ENCODE results near the gene ELP4. TPM values are rescaled to one million over a fixed set of nuclear protein-coding genes. Genes with fewer than 3 reads are reported as not detected.

The ELP4 gene
- total RNA-seq, 2 experiments from 2014 or later: 23.0 to 23.3 TPM

- H3K4me1 Mint-ChIP-seq (ENCODE audit: low read depth): no peaks in the 10 kb centered on the region
- ChIA-PET CTCF (no interaction called here), POLR2A (no interaction called here)
- H3K36me3 Mint-ChIP-seq (ENCODE audit: low read depth): no peaks in the 10 kb centered on the region
- no peak overlapping the region for H3K27ac Mint-ChIP-seq
- H3K9me3 Mint-ChIP-seq (ENCODE audit: insufficient read depth): no peaks in the 10 kb centered on the region
- no peak overlapping the region for H3K4me3 Mint-ChIP-seq
- ATAC-seq: no peak
- DNase-seq: no peak
- H3K27me3 Mint-ChIP-seq (ENCODE audit: low read depth): no peaks in the 10 kb centered on the region
Measured at GRCh38 chr11:31768749-31769640, 259.4 kb downstream of the ELP4 start.

GRCh38 chr11:31770011-31770700, 260.6 kb downstream of the ELP4 start:
- ATAC-seq: no peak
- Mint-ChIP-seq H3K36me3 (ENCODE audit: low read depth) (no peaks in the 10 kb centered on the region), H3K9me3 (ENCODE audit: insufficient read depth) (no peaks in the 10 kb centered on the region), H3K27me3 (ENCODE audit: low read depth) (no peaks in the 10 kb centered on the region), H3K4me3 (no peak overlapping the region), H3K27ac (no peak overlapping the region), H3K4me1 (ENCODE audit: low read depth) (no peaks in the 10 kb centered on the region)
- CTCF ChIA-PET: no interaction called here
- DNase-seq: no peak
- POLR2A ChIA-PET: no interaction called here

- H3K9me3 Mint-ChIP-seq (ENCODE audit: insufficient read depth): no peaks in the 10 kb centered on the region
- no peaks in the 10 kb centered on the region for H3K4me1 Mint-ChIP-seq (ENCODE audit: low read depth)
- CTCF ChIA-PET: no interaction called here
- no peak overlapping the region for H3K27ac Mint-ChIP-seq
- DNase-seq (no peak), ATAC-seq (no peak)
- no peak overlapping the region for H3K4me3 Mint-ChIP-seq
- POLR2A ChIA-PET: no interaction called here
- H3K36me3 Mint-ChIP-seq (ENCODE audit: low read depth): no peaks in the 10 kb centered on the region
- H3K27me3 Mint-ChIP-seq (ENCODE audit: low read depth): no peaks in the 10 kb centered on the region
Measured at GRCh38 chr11:31772412-31772811, 262.8 kb downstream of the ELP4 start.

GRCh38 chr11:31779374-31779791, 269.8 kb downstream of the ELP4 start:
- no peak for ATAC-seq
- no peak for DNase-seq
- no peak overlapping the region for H3K4me3 Mint-ChIP-seq
- ChIA-PET POLR2A (no interaction called here), CTCF (no interaction called here)
- H3K27me3 Mint-ChIP-seq (ENCODE audit: low read depth): no peaks in the 10 kb centered on the region
- H3K27ac Mint-ChIP-seq: no peak overlapping the region
- H3K36me3 Mint-ChIP-seq (ENCODE audit: low read depth): no peaks in the 10 kb centered on the region
- H3K9me3 Mint-ChIP-seq (ENCODE audit: insufficient read depth): no peaks in the 10 kb centered on the region
- no peaks in the 10 kb centered on the region for H3K4me1 Mint-ChIP-seq (ENCODE audit: low read depth)

GRCh38 chr11:31780078-31780477, 270.5 kb downstream of the ELP4 start:
- H3K9me3 Mint-ChIP-seq (ENCODE audit: insufficient read depth): no peaks in the 10 kb centered on the region

GRCh38 chr11:31780480-31780971, 271.0 kb downstream of the ELP4 start:
- Mint-ChIP-seq H3K27me3 (ENCODE audit: low read depth) (no peaks in the 10 kb centered on the region), H3K4me3 (no peak overlapping the region), H3K4me1 (ENCODE audit: low read depth) (no peaks in the 10 kb centered on the region), H3K27ac (no peak overlapping the region), H3K36me3 (ENCODE audit: low read depth) (no peaks in the 10 kb centered on the region), H3K9me3 (ENCODE audit: insufficient read depth) (no peaks in the 10 kb centered on the region)
- POLR2A ChIA-PET: no interaction called here
- no peak for DNase-seq
- CTCF ChIA-PET: no interaction called here
- no peak for ATAC-seq

More at GRCh38 chr11:31780078-31780477, 270.5 kb downstream of the ELP4 start:
- no peaks in the 10 kb centered on the region for H3K36me3 Mint-ChIP-seq (ENCODE audit: low read depth)
- ChIA-PET POLR2A (no interaction called here), CTCF (no interaction called here)
- no peak for ATAC-seq
- H3K27ac Mint-ChIP-seq: no peak overlapping the region
- no peaks in the 10 kb centered on the region for H3K27me3 Mint-ChIP-seq (ENCODE audit: low read depth)
- DNase-seq: no peak
- no peaks in the 10 kb centered on the region for H3K4me1 Mint-ChIP-seq (ENCODE audit: low read depth)
- no peak overlapping the region for H3K4me3 Mint-ChIP-seq

GRCh38 chr11:31782257-31782656, 272.7 kb downstream of the ELP4 start:
- Mint-ChIP-seq H3K9me3 (ENCODE audit: insufficient read depth) (no peaks in the 10 kb centered on the region), H3K27ac (no peak overlapping the region), H3K36me3 (ENCODE audit: low read depth) (no peaks in the 10 kb centered on the region), H3K27me3 (ENCODE audit: low read depth) (no peaks in the 10 kb centered on the region), H3K4me1 (ENCODE audit: low read depth) (no peaks in the 10 kb centered on the region), H3K4me3 (no peak overlapping the region)
- POLR2A ChIA-PET: no interaction called here
- CTCF ChIA-PET: no interaction called here
- DNase-seq (no peak), ATAC-seq (no peak)

GRCh38 chr11:31783252-31783651, 273.7 kb downstream of the ELP4 start:
- no peaks in the 10 kb centered on the region for H3K4me1 Mint-ChIP-seq (ENCODE audit: low read depth)
- DNase-seq (no peak), ATAC-seq (no peak)
- no peak overlapping the region for H3K4me3 Mint-ChIP-seq
- CTCF ChIA-PET: no interaction called here
- POLR2A ChIA-PET: no interaction called here
- no peaks in the 10 kb centered on the region for H3K36me3 Mint-ChIP-seq (ENCODE audit: low read depth)
- H3K27me3 Mint-ChIP-seq (ENCODE audit: low read depth): no peaks in the 10 kb centered on the region
- no peak overlapping the region for H3K27ac Mint-ChIP-seq
- no peaks in the 10 kb centered on the region for H3K9me3 Mint-ChIP-seq (ENCODE audit: insufficient read depth)

- CTCF ChIA-PET: no interaction called here
- no peak overlapping the region for H3K27ac Mint-ChIP-seq
- POLR2A ChIA-PET: no interaction called here
- H3K9me3 Mint-ChIP-seq (ENCODE audit: insufficient read depth): no peaks in the 10 kb centered on the region
- H3K4me1 Mint-ChIP-seq (ENCODE audit: low read depth): no peaks in the 10 kb centered on the region
- DNase-seq (no peak), ATAC-seq (no peak)
- no peaks in the 10 kb centered on the region for H3K27me3 Mint-ChIP-seq (ENCODE audit: low read depth)
- no peaks in the 10 kb centered on the region for H3K36me3 Mint-ChIP-seq (ENCODE audit: low read depth)
- no peak overlapping the region for H3K4me3 Mint-ChIP-seq
Measured at GRCh38 chr11:31784611-31785010, 275.0 kb downstream of the ELP4 start.

GRCh38 chr11:31786996-31787685, 277.6 kb downstream of the ELP4 start:
- H3K4me1 Mint-ChIP-seq (ENCODE audit: low read depth): no peaks in the 10 kb centered on the region
- no peak for ATAC-seq
- no peak overlapping the region for H3K4me3 Mint-ChIP-seq
- ChIA-PET POLR2A (no interaction called here), CTCF (no interaction called here)
- no peaks in the 10 kb centered on the region for H3K36me3 Mint-ChIP-seq (ENCODE audit: low read depth)
- no peak overlapping the region for H3K27ac Mint-ChIP-seq
- peaks cover 7% of the 10 kb centered on the region for H3K27me3 Mint-ChIP-seq (ENCODE audit: low read depth)
- DNase-seq: no peak
- H3K9me3 Mint-ChIP-seq (ENCODE audit: insufficient read depth): no peaks in the 10 kb centered on the region

- DNase-seq (no peak), ATAC-seq (no peak)
- CTCF ChIA-PET: no interaction called here
- POLR2A ChIA-PET: no interaction called here
- Mint-ChIP-seq H3K9me3 (ENCODE audit: insufficient read depth) (no peaks in the 10 kb centered on the region), H3K4me3 (no peak overlapping the region), H3K4me1 (ENCODE audit: low read depth) (no peaks in the 10 kb centered on the region), H3K27me3 (ENCODE audit: low read depth) (peaks cover 13% of the 10 kb centered on the region), H3K36me3 (ENCODE audit: low read depth) (no peaks in the 10 kb centered on the region), H3K27ac (no peak overlapping the region)
Measured at GRCh38 chr11:31788085-31788484, 278.5 kb downstream of the ELP4 start.

GRCh38 chr11:31790649-31791048, 281.1 kb downstream of the ELP4 start:
- no peaks in the 10 kb centered on the region for H3K9me3 Mint-ChIP-seq (ENCODE audit: insufficient read depth)
- H3K4me3 Mint-ChIP-seq: no peak overlapping the region
- H3K36me3 Mint-ChIP-seq (ENCODE audit: low read depth): no peaks in the 10 kb centered on the region
- no peak overlapping the region for H3K27ac Mint-ChIP-seq
- H3K4me1 Mint-ChIP-seq (ENCODE audit: low read depth): no peaks in the 10 kb centered on the region
- ChIA-PET POLR2A (no interaction called here), CTCF (no interaction called here)
- H3K27me3 Mint-ChIP-seq (ENCODE audit: low read depth): peaks cover 26% of the 10 kb centered on the region
- DNase-seq (no peak), ATAC-seq (no peak)

All from activated CD8-positive, alpha-beta T cell treated with anti-CD3 and anti-CD28 coated beads, Interleukin-2, amount 10 ng/mL, durations not matched to agents 7 days and 5 days (primary cell).